ENCODE results near the gene RNF126.
"Not testable (repeated sequence)": the region's sequence is repeated elsewhere in the genome, so short reads cannot be mapped to it uniquely, and the experiment has no call there.

Gene RNF126

GRCh38 chr19:634975-635652 is 27.9 kb downstream of the RNF126 start:
- H3K4me1 ChIP-seq (ENCODE audit: control insufficient read depth, insufficient read depth, low read length): peaks cover 31% of the 10 kb centered on the region
- no peak overlapping the region for H3K4me3 ChIP-seq (ENCODE audit: low read length)
- no peak overlapping the region for H3K9ac ChIP-seq (ENCODE audit: low read length)
- no peaks in the 10 kb centered on the region for H3K27me3 ChIP-seq (ENCODE audit: control insufficient read depth, insufficient read depth, low read length)
- H3K36me3 ChIP-seq (ENCODE audit: control insufficient read depth, insufficient read depth, low read length): no peaks in the 10 kb centered on the region
- no peaks in the 10 kb centered on the region for H3K9me3 ChIP-seq (ENCODE audit: control insufficient read depth, low read length)

GRCh38 chr19:633786-634639 is 29.0 kb downstream of the RNF126 start:
- no peaks in the 10 kb centered on the region for H3K36me3 ChIP-seq (ENCODE audit: control insufficient read depth, insufficient read depth, low read length)
- peak overlapping the region; percentile 66 for H3K9ac ChIP-seq (ENCODE audit: low read length)
- H3K4me1 ChIP-seq (ENCODE audit: control insufficient read depth, insufficient read depth, low read length): peaks cover 23% of the 10 kb centered on the region
- no peaks in the 10 kb centered on the region for H3K9me3 ChIP-seq (ENCODE audit: control insufficient read depth, low read length)
- H3K27me3 ChIP-seq (ENCODE audit: control insufficient read depth, insufficient read depth, low read length): no peaks in the 10 kb centered on the region
- peak overlapping the region; percentile 42 for H3K4me3 ChIP-seq (ENCODE audit: low read length)

GRCh38 chr19:633068-633785 is 29.8 kb downstream of the RNF126 start, which contains the start of gene POLRMT:
Gene POLRMT, minus strand, starts transcription at chr19:633537. Its CDS starts 25 bp downstream, at chr19:633512.
- peak within 1 kb of the TSS; percentile 80 for H3K9ac ChIP-seq (ENCODE audit: low read length)
- H3K36me3 ChIP-seq (ENCODE audit: control insufficient read depth, insufficient read depth, low read length): no peaks in the 10 kb centered on the region
- peaks cover 20% of the 10 kb centered on the region for H3K4me1 ChIP-seq (ENCODE audit: control insufficient read depth, insufficient read depth, low read length)
- no peaks in the 10 kb centered on the region for H3K27me3 ChIP-seq (ENCODE audit: control insufficient read depth, insufficient read depth, low read length)
- H3K9me3 ChIP-seq (ENCODE audit: control insufficient read depth, low read length): no peaks in the 10 kb centered on the region
- peak within 1 kb of the TSS; percentile 90 for H3K4me3 ChIP-seq (ENCODE audit: low read length)

- H3K9ac ChIP-seq (ENCODE audit: low read length): peak overlapping the region; percentile 80
- H3K36me3 ChIP-seq (ENCODE audit: control insufficient read depth, insufficient read depth, low read length): no peaks in the 10 kb centered on the region
- no peaks in the 10 kb centered on the region for H3K9me3 ChIP-seq (ENCODE audit: control insufficient read depth, low read length)
- no peaks in the 10 kb centered on the region for H3K27me3 ChIP-seq (ENCODE audit: control insufficient read depth, insufficient read depth, low read length)
- H3K4me3 ChIP-seq (ENCODE audit: low read length): peak overlapping the region; percentile 90
- peaks cover 20% of the 10 kb centered on the region for H3K4me1 ChIP-seq (ENCODE audit: control insufficient read depth, insufficient read depth, low read length)
These were observed 30.4 kb downstream of the RNF126 start for GRCh38 chr19:632579-633067.

GRCh38 chr19:629961-630714 is 32.9 kb downstream of the RNF126 start:
- Histone ChIP-seq H3K36me3 (ENCODE audit: control insufficient read depth, insufficient read depth, low read length) (no peaks in the 10 kb centered on the region), H3K4me3 (ENCODE audit: low read length) (no peak overlapping the region), H3K9ac (ENCODE audit: low read length) (no peak overlapping the region), H3K27me3 (ENCODE audit: control insufficient read depth, insufficient read depth, low read length) (no peaks in the 10 kb centered on the region), H3K4me1 (ENCODE audit: control insufficient read depth, insufficient read depth, low read length) (peaks cover 20% of the 10 kb centered on the region), H3K9me3 (ENCODE audit: control insufficient read depth, low read length) (no peaks in the 10 kb centered on the region)

- H3K9ac ChIP-seq (ENCODE audit: low read length); H3K36me3 ChIP-seq (ENCODE audit: control insufficient read depth, insufficient read depth, low read length); H3K4me3 ChIP-seq (ENCODE audit: low read length); H3K9me3 ChIP-seq (ENCODE audit: control insufficient read depth, low read length); H3K27me3 ChIP-seq (ENCODE audit: control insufficient read depth, insufficient read depth, low read length): not testable (repeated sequence)
- peaks cover 19% of the 10 kb centered on the region for H3K4me1 ChIP-seq (ENCODE audit: control insufficient read depth, insufficient read depth, low read length)
These were observed 33.5 kb downstream of the RNF126 start for GRCh38 chr19:629515-629914.

- Histone ChIP-seq H3K4me1 (ENCODE audit: control insufficient read depth, insufficient read depth, low read length) (peaks cover 11% of the 10 kb centered on the region), H3K36me3 (ENCODE audit: control insufficient read depth, insufficient read depth, low read length) (no peaks in the 10 kb centered on the region), H3K9ac (ENCODE audit: low read length) (no peak overlapping the region), H3K4me3 (ENCODE audit: low read length) (no peak overlapping the region), H3K9me3 (ENCODE audit: control insufficient read depth, low read length) (no peaks in the 10 kb centered on the region), H3K27me3 (ENCODE audit: control insufficient read depth, insufficient read depth, low read length) (no peaks in the 10 kb centered on the region)
These were observed 34.8 kb downstream of the RNF126 start for GRCh38 chr19:628168-628567.

- H3K36me3 ChIP-seq (ENCODE audit: control insufficient read depth, insufficient read depth, low read length); H3K9ac ChIP-seq (ENCODE audit: low read length); H3K9me3 ChIP-seq (ENCODE audit: control insufficient read depth, low read length); H3K4me3 ChIP-seq (ENCODE audit: low read length); H3K4me1 ChIP-seq (ENCODE audit: control insufficient read depth, insufficient read depth, low read length); H3K27me3 ChIP-seq (ENCODE audit: control insufficient read depth, insufficient read depth, low read length): not testable (repeated sequence)
These were observed 36.4 kb downstream of the RNF126 start for GRCh38 chr19:626566-626965.

- Histone ChIP-seq H3K4me1 (ENCODE audit: control insufficient read depth, insufficient read depth, low read length) (no peaks in the 10 kb centered on the region), H3K36me3 (ENCODE audit: control insufficient read depth, insufficient read depth, low read length) (no peaks in the 10 kb centered on the region), H3K27me3 (ENCODE audit: control insufficient read depth, insufficient read depth, low read length) (no peaks in the 10 kb centered on the region), H3K4me3 (ENCODE audit: low read length) (no peak overlapping the region), H3K9ac (ENCODE audit: low read length) (no peak overlapping the region), H3K9me3 (ENCODE audit: control insufficient read depth, low read length) (no peaks in the 10 kb centered on the region)
These were observed 37.8 kb downstream of the RNF126 start for GRCh38 chr19:625257-625656.

GRCh38 chr19:624433-625109 is 38.4 kb downstream of the RNF126 start:
- Histone ChIP-seq H3K9me3 (ENCODE audit: control insufficient read depth, low read length) (no peaks in the 10 kb centered on the region), H3K9ac (ENCODE audit: low read length) (no peak overlapping the region), H3K27me3 (ENCODE audit: control insufficient read depth, insufficient read depth, low read length) (no peaks in the 10 kb centered on the region), H3K4me1 (ENCODE audit: control insufficient read depth, insufficient read depth, low read length) (no peaks in the 10 kb centered on the region), H3K36me3 (ENCODE audit: control insufficient read depth, insufficient read depth, low read length) (no peaks in the 10 kb centered on the region), H3K4me3 (ENCODE audit: low read length) (no peak overlapping the region)

GRCh38 chr19:623974-624373 is 39.0 kb downstream of the RNF126 start:
- Histone ChIP-seq H3K9ac (ENCODE audit: low read length) (no peak overlapping the region), H3K27me3 (ENCODE audit: control insufficient read depth, insufficient read depth, low read length) (no peaks in the 10 kb centered on the region), H3K36me3 (ENCODE audit: control insufficient read depth, insufficient read depth, low read length) (no peaks in the 10 kb centered on the region), H3K9me3 (ENCODE audit: control insufficient read depth, low read length) (no peaks in the 10 kb centered on the region), H3K4me3 (ENCODE audit: low read length) (no peak overlapping the region), H3K4me1 (ENCODE audit: control insufficient read depth, insufficient read depth, low read length) (no peaks in the 10 kb centered on the region)

All from mucosa of stomach (tissue), 1 donor.